CD4-positive, alpha-beta T cell treated with Interleukin-15 for 1 hour (primary cell): Measurements from ENCODE around the gene ARFIP1.
"Not testable (repeated sequence)": the region's sequence is repeated elsewhere in the genome, so short reads cannot be mapped to it uniquely, and the experiment has no call there.

Experiments
- DNase-seq: peaks from one replicate; pipeline ENCODE4 v3.0.0-alpha.2; 2020

The ARFIP1 gene

DNA sequence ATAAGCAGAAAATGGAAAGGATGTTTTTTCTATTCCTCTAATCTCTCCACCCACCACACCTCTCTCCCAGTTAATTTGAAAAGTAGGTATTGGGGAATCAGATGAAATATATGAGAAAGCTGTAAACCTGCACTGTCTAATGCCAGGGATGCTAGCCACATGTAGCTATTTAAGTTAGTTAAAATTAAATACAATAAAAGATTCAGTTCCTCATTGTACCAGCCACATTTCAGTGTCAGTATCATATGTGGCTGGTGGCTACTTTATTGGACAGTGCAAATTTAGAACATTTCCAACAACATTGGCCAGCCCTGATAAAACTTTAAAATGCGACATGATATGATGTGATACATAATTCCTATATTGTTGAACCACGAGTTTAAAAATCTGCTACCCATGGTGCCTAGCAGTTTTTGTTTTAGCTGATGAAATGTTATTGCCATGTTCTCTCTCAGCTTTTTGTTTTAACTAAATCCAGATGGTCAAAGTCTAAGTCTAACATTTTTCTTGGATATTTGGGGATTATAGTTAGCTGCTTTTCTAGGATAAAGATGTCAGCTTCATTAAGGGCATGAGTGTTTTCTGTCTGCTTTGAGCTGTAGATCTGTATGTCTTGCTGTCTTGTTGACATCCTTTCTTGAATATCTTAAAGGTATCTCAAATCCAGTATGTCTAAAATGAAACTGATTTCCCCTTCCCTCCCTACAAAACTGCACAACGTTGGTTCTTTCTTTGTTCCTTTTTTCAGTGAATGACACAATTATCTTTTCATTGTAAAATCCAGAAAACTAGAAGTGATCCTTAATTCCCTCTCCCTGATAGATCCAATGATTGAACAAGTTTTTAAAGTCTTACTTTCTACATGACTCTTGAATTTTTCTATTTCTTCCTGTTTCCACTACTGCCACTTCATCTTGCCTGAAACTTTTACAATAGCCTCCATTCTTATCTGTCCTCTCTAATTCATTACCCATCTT is 6.2 kb downstream of the ARFIP1 start:
- DNase-seq, result no peak

GRCh38 chr4:152786627-152787026 is 6.9 kb downstream of the ARFIP1 start:
- DNase-seq, result no peak

DNA sequence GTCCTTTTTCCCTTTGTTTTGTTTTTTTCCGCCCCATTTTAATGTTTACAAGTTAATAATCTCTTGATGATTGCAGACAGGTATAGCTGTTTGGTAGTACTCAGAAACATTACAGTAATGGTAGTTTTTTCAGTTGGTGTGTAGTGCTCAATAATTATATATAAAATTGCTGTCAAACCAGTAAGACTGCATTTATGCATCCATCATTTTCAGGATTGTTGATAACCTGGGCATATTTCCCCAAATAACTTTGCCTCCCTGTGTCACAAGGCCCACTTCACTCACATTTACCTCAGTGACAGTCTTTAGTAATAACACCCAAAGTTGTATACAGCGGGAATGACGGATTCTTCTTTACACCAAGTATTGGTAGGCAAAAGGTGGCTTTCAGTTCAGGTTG is 16.1 kb downstream of the ARFIP1 start:
- DNase-seq, result no peak

GRCh38 chr4:152803541-152803940 is 23.8 kb downstream of the ARFIP1 start:
- no peak for DNase-seq

DNA sequence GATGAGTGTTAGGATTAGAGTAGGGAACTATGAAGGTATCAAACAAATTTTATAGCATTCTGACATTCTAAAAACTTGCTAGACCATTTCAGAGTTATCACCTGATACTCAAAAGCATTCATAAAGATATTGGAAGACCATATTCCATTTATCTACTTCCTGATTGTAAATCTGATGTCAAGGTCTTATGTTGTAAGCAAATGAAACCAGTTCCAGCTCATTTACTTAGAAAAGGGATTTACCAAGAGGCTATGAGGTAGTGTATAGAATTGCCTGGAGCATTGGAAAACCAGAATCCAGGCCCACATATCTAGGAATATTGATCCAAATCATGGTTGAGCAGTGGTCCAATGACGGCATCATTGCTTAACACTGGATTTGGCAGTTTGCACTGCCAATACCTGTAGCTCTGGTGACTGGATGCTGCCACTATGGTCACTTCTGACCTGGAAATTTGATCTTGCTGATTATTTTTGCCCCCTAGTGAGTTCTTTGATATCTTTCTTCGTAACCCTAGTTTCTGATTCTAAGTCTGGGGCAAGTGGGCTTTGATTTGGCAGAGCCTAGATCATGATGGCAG is 25.4 kb downstream of the ARFIP1 start:
- no peak for DNase-seq

DNA sequence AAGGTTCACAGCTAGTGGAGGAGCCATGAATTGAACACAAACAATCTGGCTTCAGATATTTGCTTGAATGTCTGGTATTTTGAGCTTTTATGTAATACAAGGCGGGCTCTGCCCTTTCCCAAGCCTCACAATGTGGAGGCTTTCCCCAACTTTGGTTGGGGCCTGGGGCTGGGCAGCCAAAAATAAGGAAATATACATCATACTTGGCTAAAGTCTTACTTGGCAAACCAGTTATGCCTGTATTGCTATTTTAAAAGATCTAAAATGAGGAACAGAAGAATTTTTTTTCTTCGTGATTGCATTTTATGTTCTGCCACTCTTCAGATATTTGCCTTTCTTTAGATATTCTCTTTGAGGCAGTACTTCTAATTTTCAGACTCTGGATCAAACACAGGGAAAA is 26.1 kb downstream of the ARFIP1 start:
- DNase-seq, result no peak

DNA sequence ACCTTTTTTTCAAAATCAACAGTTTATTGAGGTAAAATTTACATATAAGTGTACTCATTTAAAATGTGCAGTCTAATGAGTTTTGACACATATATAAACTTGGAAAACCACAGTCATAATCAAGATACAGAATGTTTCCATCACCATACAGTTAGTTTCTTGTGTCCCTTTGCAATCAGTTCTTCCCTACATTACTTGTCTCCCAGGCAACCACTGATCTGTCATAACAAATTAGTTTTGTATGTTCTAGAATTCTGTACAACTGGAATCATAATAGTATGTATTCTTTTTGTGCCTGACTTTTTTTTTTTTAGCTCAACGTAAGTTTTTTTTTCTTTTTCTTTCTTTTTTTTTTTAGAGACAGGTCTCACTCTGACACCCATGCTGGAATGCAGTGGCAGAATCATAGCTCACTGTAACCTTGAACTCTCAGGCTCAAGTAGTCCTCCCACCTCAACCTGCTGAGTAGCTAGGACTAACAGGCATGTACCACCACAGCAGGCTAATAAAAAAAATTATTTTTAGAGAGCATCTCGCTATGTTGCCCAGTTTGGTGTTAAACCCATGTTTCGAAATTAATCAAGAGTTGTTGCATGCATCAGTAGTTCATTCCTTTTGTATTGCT is 26.9 kb downstream of the ARFIP1 start:
- no peak for DNase-seq

DNA sequence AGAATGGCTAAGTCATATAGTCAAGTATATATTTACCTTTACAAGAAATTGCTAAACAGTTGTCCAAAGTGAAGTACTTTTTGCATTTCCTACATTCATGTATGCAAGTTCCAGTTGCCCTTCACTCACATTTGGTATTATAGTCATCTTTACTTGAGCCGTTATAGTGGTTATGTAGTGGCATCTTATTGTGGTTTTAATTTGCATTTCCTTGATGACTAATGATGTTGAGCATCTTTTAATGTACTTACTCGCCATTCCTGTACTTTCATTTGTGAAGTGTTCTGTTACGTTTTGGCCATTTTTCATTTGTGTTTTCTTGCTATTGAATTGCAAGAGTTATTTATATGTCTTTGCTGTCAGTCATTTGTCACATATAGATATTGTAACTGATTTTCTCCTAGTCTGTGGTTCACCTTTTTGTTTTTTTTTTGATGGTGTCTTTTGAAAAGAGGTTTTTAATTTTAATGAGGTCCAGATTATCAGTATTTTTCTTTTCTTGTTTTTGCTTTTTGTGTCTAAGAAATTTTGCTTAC is 27.6 kb downstream of the ARFIP1 start:
- no peak for DNase-seq

DNA sequence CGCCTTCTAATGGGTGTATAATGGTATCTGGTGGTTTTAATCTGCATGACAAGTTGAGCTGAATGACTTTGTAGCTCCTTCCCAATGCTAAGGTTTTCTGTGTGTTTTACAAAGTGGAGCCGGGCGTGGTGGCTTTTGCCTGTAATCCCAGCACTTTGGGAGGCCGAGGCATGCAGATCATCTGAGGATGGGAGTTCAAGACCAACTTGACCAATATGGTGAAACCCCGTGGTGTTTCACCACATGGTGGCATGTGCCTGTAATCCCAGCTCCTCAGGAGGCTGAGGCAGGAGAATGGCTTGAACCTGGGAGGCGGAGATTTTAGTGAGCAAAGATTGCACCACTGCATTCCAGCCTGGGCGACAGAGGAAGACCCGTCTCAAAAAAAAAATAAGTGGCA is 28.9 kb downstream of the ARFIP1 start:
- DNase-seq, result no peak

DNA sequence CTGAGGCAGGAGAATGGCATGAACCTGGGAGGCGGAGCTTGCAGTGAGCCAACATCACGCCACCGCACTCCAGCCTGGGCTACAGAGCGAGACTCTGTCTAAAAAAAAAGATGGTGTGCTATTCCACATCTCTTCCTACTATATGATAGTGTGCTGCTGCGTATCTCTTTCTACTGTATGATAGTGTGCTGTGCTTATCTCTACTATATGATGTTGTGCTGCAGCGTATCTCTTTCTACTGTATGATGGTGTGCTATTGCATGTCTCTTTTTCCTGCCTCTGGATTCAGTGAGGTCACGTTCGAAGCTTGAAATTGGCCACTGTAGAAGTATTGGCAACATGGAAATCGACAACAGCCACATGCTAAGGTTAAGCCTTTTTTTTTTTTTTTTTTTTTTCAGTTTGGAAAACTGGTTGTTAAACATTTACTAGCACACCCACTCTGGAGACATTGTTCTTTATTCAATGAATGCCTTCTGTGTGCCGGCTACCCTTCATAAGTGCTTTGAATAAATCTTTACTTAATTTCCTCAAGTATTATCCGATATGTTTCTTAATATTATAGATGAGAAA is 31.0 kb downstream of the ARFIP1 start:
- DNase-seq, result no peak

GRCh38 chr4:152815078-152815477 is 35.3 kb downstream of the ARFIP1 start:
- no peak for DNase-seq

DNA sequence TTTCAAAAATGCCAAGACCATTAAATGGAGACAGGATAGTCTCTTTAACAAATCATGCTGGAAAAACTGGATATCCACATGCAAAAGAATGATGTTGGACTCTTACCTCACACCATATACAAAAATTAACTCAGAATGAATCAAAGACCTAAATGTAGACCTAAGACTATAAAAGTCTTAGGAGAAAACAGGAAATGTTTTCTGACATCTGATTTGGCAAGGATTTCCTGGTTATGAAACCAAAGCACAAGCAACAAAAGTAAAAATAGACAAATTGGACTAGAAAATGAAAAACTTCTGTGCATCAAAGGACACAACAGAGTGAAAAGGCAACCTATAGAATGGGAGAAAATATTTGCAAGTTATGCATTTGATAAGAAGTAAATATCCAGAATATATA is 37.6 kb downstream of the ARFIP1 start:
- DNase-seq, result no peak

DNA sequence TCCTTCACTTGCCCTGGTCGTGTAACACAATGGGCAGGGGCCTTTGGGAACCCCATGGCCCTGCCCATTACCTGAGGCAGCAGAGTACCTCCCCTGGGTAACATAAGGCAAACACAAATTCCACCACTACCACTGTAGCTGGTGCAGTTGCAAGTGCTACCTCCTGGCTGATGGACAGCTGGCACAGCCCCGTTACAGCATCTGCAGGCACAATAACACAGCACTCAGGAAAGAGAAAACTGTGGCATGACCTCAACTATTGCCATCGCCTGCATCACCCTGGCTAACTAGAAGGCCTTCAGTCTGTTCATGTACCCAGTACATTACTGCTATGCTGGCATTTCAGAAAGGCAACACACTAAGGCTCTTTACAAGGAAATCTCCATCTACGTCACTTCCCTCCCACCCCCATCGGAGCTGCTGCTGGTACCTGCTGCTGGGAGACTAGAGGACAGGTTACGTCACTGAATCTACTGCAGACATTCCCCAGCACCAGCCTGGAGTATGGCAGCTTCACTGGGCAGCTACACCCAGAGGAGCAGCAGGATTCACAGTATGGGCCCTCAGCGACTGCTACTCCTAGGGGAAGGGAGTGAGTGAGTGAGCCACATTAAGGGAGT is 39.4 kb downstream of the ARFIP1 start:
- DNase-seq, result no peak

DNA sequence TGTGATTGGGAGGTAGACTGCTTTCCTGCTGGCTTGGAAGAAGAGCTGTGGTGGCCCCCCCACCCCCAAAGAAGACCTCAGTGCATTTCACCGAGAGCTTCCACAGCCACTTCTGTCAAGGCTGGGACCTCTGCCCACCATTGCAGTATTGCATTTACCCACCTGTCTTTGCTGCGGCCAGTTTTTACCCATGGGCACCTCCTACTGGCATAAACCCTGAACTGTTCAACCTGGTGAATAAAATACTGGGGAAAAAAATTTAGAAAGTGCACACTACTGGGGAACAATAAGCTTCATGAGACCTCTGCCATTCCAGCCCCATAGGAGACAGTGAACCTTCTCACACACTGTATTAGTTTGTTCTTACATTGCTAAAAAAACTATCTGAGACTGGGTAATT is 40.3 kb downstream of the ARFIP1 start:
- DNase-seq, result no peak

DNA sequence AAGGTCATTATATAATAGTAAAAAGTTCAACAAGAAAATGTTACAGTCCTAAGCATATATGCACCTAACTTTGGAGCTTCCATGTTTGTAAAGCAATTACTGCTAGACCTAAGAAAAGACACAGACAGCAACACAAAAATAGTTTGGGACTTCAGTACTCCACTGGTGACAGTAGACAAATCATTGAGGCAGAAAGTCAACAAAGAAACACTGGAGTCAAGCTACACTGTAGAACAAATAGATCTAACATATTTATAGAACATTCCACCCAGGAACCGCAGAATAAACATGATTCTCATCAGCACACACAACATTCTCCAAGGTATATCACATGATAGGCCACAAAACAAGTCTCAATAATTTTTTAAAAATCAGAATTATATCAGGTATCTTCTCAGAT is 42.6 kb downstream of the ARFIP1 start:
- DNase-seq, result no peak

DNA sequence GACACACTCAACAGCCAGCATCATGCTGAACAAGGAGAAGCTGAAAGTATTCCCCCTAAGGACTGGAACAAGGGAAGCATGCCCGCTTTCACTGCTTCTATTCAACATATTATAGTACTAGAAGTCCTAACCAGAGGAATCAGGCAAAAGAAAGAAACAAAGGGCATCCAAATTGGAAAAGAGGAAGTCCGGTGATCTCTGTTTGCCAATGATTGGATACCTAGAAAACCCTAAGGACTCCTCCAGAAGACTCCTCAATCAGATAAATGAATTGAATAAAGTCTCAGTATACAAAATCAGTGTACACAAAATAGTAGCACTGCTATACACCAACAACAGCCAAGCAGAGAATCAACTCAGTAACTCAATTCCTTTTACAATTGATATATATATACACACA is 44.8 kb downstream of the ARFIP1 start:
- DNase-seq, result no peak

DNA sequence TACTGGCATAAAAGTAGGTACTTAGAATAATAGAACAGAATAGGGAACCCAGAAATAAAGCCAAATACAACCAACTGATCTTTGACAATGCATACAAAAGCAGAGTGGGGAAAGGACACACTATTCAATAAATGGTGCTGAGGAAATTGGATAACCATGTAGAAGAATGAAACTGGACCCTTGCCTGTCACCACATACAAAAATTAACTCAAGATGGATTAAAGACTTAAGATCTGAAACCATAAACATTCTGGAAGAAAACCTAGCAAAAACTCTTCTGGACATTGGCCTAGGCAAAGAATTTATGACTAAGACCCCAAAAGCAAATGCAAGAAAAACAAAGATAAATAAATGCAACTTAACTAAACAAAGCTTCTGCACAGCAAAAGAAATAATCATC is 45.6 kb downstream of the ARFIP1 start:
- no peak for DNase-seq

DNA sequence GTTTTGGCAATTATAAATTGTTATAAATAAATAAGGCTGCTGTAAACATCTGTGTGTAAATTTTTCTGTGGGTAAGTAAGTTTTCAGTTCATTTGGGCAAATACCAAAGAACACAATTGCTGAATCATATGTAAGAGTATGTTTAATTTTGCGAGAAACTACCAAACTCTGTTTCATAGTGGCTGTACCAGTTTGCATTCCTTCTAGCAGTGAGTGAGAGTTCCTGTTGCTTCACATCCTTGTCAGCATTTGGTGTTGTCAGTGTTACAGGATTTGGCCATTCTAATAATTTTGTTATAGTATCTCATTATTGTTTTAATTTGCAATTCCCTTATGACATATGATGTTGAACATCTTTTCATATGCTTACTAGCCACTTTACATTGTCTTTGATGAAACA is 48.4 kb downstream of the ARFIP1 start:
- DNase-seq, result no peak

DNA sequence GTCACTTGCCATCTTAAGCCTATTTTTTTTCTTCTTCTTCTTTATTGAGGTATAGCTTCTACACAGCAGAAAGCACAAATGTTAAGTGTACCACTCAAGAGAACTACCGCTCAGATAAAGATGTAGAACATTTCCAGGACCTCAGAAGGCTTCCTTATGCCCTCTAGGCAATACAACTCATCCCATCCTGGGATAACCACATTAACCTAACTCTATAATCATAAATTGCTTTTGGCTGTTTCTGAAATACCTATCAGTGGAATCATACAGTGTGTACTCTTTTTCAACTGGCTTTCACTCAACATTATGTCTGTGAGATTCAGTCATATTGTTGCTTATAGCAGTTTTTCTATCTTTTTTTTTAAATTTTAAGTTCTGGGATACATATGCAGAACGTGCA is 51.7 kb downstream of the ARFIP1 start:
- DNase-seq, result no peak

DNA sequence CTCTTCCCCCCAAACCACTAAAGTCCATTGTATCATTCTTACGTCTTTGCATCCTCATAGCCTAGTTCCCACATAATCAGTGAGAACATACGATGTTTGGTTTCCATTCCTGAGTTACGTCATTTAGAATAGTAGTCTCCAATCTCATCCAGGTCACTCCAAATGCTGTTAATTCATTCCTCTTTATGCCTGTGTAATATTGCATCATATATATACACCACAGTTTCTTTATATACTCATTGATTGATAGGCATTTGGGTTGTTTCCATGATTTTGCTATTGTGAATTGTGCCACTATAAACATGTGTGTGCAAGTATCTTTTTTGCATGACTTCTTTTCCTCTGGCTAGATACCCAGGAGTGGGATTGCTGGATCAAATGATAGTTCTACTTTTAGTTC is 57.2 kb downstream of the ARFIP1 start:
- no peak for DNase-seq

- not testable (repeated sequence) for DNase-seq
These were observed 60.0 kb downstream of the ARFIP1 start for GRCh38 chr4:152839729-152840128.

GRCh38 chr4:152843481-152844090 is 63.8 kb downstream of the ARFIP1 start:
- DNase-seq, result no peak

DNA sequence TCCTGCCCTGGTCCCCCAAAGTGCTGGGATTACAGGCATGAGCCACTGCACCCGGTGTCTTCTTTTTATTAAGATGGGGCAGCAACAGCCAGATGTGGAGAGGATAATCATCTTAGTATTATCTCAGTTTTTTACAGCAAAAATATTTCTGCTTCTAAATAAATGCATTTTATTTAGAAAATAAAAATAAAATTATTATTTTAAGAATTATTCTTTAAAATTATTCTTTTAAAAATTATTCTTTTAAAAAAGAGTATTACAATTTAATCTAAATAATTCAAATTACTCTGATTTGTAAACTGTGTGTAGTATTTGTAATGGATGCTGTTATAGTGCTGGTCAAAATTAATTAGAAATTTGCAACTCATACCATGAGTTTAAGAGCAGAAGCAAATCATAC is 67.6 kb downstream of the ARFIP1 start:
- DNase-seq, result no peak
